ENCODE measurements around the gene SLC25A45.

The SLC25A45 gene

GRCh38 chr11:65403607-65404121, 21.2 kb upstream of the SLC25A45 start:
- no peak for DNase-seq

- no peak for DNase-seq
Measured at GRCh38 chr11:65402790-65403189, 20.3 kb upstream of the SLC25A45 start.

GRCh38 chr11:65401803-65402248, 19.4 kb upstream of the SLC25A45 start:
- no peak for DNase-seq

- DNase-seq, result no peak
Measured at GRCh38 chr11:65401073-65401802, 18.8 kb upstream of the SLC25A45 start.

GRCh38 chr11:65400307-65401072, 18.0 kb upstream of the SLC25A45 start:
- no peak for DNase-seq

- DNase-seq, result no peak
Measured at GRCh38 chr11:65399845-65400244, 17.4 kb upstream of the SLC25A45 start.

GRCh38 chr11:65399249-65399648, 16.8 kb upstream of the SLC25A45 start:
- DNase-seq, result no peak

- DNase-seq, result no peak
Measured at GRCh38 chr11:65398362-65398910, 16.0 kb upstream of the SLC25A45 start.

GRCh38 chr11:65396769-65397745, 14.6 kb upstream of the SLC25A45 start:
- no peak for DNase-seq

- no peak for DNase-seq
Measured at GRCh38 chr11:65395961-65396530, 13.6 kb upstream of the SLC25A45 start.

- DNase-seq, result no peak
Measured at GRCh38 chr11:65394125-65394536, 11.7 kb upstream of the SLC25A45 start.

GRCh38 chr11:65393513-65394079, 11.2 kb upstream of the SLC25A45 start:
- no peak for DNase-seq

- no peak for DNase-seq
Measured at GRCh38 chr11:65392899-65393298, 10.5 kb upstream of the SLC25A45 start.

- DNase-seq, result no peak
Measured at GRCh38 chr11:65392186-65392829, 9.9 kb upstream of the SLC25A45 start.

GRCh38 chr11:65390996-65391395, 8.6 kb upstream of the SLC25A45 start:
- no peak for DNase-seq

GRCh38 chr11:65390099-65390941, 7.9 kb upstream of the SLC25A45 start:
- no peak for DNase-seq

GRCh38 chr11:65389294-65389980, 7.0 kb upstream of the SLC25A45 start:
- no peak for DNase-seq

- DNase-seq, result no peak
Measured at GRCh38 chr11:65388731-65389130, 6.3 kb upstream of the SLC25A45 start.

GRCh38 chr11:65386307-65387140, 4.1 kb upstream of the SLC25A45 start, which contains the start of gene FRMD8:
FRMD8 (plus strand) TSS chr11:65386637; CDS start chr11:65387037, 400 bp downstream.
- DNase-seq, result no peak

Data from NCI-H187 treated with DMSO at 0.1 percent for 48 hours (cell line).